ENCODE measurements around the gene PRKCZ. TPM values are rescaled to one million over a fixed set of nuclear protein-coding genes. Genes with fewer than 3 reads are reported as not detected.

Gene PRKCZ
- total and polyA plus RNA-seq, 4 donors: 4.8 to 9.9 (median 8.4) TPM

- Histone ChIP-seq H3K4me3 (ENCODE audit: low read depth in 1 of 3, low read length in 3 of 3) (no peak overlapping the region), H3K4me1 (ENCODE audit: control insufficient read depth in 4 of 4, insufficient read depth in 4 of 4, low read length in 3 of 4) (peaks cover 0 to 4% (median 0%) of the 10 kb centered on the region in 4 donors), H3K9me3 (ENCODE audit: control insufficient read depth in 4 of 4, low read length in 3 of 4) (no peaks in the 10 kb centered on the region), H3K27me3 (ENCODE audit: control insufficient read depth in 4 of 4, insufficient read depth in 4 of 4, low read length in 3 of 4) (no peaks in the 10 kb centered on the region), H3K27ac (ENCODE audit: low read depth in 1 of 2, low read length in 2 of 2) (no peak overlapping the region), H3K9ac (ENCODE audit: low read depth in 1 of 2, low read length in 2 of 2) (no peak overlapping the region), H3K36me3 (ENCODE audit: control insufficient read depth in 4 of 4, insufficient read depth in 3 of 4, low read depth in 1 of 4, low read length in 3 of 4) (no peaks in the 10 kb centered on the region)
- WGBS: 91% methylated on average over 46 of the region's 46 CpGs
- DNase-seq (ENCODE audit: low spot score): no peak
- TF ChIP-seq EGR1 (IDR thresholded peaks at IDR 0.05; ENCODE audit: low read depth in 2 of 2) (no peak), JUND (IDR thresholded peaks at IDR 0.05) (no peak), MAX (IDR thresholded peaks at IDR 0.05) (no peak), FOXA1 (IDR thresholded peaks at IDR 0.05) (no peak), FOXA2 (IDR thresholded peaks at IDR 0.05) (no peak), TAF1 (conservative IDR thresholded peaks at IDR 0.05) (no peak), NR2F2 (IDR thresholded peaks at IDR 0.05) (no peak), ATF3 (IDR thresholded peaks at IDR 0.05) (no peak), GABPA (IDR thresholded peaks at IDR 0.05 in 1 of 2, conservative IDR thresholded peaks at IDR 0.05 in 1 of 2) (no peak)
- TF ChIP-seq, protein P1, sequence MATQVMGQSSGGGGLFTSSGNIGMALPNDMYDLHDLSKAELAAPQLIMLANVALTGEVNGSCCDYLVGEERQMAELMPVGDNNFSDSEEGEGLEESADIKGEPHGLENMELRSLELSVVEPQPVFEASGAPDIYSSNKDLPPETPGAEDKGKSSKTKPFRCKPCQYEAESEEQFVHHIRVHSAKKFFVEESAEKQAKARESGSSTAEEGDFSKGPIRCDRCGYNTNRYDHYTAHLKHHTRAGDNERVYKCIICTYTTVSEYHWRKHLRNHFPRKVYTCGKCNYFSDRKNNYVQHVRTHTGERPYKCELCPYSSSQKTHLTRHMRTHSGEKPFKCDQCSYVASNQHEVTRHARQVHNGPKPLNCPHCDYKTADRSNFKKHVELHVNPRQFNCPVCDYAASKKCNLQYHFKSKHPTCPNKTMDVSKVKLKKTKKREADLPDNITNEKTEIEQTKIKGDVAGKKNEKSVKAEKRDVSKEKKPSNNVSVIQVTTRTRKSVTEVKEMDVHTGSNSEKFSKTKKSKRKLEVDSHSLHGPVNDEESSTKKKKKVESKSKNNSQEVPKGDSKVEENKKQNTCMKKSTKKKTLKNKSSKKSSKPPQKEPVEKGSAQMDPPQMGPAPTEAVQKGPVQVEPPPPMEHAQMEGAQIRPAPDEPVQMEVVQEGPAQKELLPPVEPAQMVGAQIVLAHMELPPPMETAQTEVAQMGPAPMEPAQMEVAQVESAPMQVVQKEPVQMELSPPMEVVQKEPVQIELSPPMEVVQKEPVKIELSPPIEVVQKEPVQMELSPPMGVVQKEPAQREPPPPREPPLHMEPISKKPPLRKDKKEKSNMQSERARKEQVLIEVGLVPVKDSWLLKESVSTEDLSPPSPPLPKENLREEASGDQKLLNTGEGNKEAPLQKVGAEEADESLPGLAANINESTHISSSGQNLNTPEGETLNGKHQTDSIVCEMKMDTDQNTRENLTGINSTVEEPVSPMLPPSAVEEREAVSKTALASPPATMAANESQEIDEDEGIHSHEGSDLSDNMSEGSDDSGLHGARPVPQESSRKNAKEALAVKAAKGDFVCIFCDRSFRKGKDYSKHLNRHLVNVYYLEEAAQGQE (IDR thresholded peaks at IDR 0.05): no peak
- TF ChIP-seq, protein P2, sequence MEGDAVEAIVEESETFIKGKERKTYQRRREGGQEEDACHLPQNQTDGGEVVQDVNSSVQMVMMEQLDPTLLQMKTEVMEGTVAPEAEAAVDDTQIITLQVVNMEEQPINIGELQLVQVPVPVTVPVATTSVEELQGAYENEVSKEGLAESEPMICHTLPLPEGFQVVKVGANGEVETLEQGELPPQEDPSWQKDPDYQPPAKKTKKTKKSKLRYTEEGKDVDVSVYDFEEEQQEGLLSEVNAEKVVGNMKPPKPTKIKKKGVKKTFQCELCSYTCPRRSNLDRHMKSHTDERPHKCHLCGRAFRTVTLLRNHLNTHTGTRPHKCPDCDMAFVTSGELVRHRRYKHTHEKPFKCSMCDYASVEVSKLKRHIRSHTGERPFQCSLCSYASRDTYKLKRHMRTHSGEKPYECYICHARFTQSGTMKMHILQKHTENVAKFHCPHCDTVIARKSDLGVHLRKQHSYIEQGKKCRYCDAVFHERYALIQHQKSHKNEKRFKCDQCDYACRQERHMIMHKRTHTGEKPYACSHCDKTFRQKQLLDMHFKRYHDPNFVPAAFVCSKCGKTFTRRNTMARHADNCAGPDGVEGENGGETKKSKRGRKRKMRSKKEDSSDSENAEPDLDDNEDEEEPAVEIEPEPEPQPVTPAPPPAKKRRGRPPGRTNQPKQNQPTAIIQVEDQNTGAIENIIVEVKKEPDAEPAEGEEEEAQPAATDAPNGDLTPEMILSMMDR (IDR thresholded peaks at IDR 0.05; ENCODE audit: low read depth, low read length, missing input control): no peak
These were observed 22.1 kb upstream of the PRKCZ start for GRCh38 chr1:2027961-2028583.

- Histone ChIP-seq H3K36me3 (ENCODE audit: control insufficient read depth in 4 of 4, insufficient read depth in 3 of 4, low read depth in 1 of 4, low read length in 3 of 4) (no peaks in the 10 kb centered on the region), H3K9ac (ENCODE audit: low read depth in 1 of 2, low read length in 2 of 2) (no peak overlapping the region), H3K4me1 (ENCODE audit: control insufficient read depth in 4 of 4, insufficient read depth in 4 of 4, low read length in 3 of 4) (peaks cover 0 to 4% (median 0%) of the 10 kb centered on the region in 4 donors), H3K27me3 (ENCODE audit: control insufficient read depth in 4 of 4, insufficient read depth in 4 of 4, low read length in 3 of 4) (peaks cover 0 to 2% (median 0%) of the 10 kb centered on the region in 4 donors), H3K27ac (ENCODE audit: low read depth in 1 of 2, low read length in 2 of 2) (no peak overlapping the region), H3K9me3 (ENCODE audit: control insufficient read depth in 4 of 4, low read length in 3 of 4) (no peaks in the 10 kb centered on the region), H3K4me3 (ENCODE audit: low read depth in 1 of 3, low read length in 3 of 3) (no peak overlapping the region)
- no peak for DNase-seq (ENCODE audit: low spot score)
- 90% methylated on average over 26 of the region's 26 CpGs for WGBS
- TF ChIP-seq HNF4A (conservative IDR thresholded peaks at IDR 0.05) (no peak), RAD21 (IDR thresholded peaks at IDR 0.05) (no peak)
These were observed 21.2 kb upstream of the PRKCZ start for GRCh38 chr1:2028870-2029560.
